Astrocyte of the hippocampus (primary cell): Measurements from ENCODE around the gene LMNA.

Experiments
- DNase-seq: peaks from one replicate; pipeline ENCODE4 v3.0.0; 2011; ENCODE audit warnings: low read depth, low spot score

The LMNA gene

DNA sequence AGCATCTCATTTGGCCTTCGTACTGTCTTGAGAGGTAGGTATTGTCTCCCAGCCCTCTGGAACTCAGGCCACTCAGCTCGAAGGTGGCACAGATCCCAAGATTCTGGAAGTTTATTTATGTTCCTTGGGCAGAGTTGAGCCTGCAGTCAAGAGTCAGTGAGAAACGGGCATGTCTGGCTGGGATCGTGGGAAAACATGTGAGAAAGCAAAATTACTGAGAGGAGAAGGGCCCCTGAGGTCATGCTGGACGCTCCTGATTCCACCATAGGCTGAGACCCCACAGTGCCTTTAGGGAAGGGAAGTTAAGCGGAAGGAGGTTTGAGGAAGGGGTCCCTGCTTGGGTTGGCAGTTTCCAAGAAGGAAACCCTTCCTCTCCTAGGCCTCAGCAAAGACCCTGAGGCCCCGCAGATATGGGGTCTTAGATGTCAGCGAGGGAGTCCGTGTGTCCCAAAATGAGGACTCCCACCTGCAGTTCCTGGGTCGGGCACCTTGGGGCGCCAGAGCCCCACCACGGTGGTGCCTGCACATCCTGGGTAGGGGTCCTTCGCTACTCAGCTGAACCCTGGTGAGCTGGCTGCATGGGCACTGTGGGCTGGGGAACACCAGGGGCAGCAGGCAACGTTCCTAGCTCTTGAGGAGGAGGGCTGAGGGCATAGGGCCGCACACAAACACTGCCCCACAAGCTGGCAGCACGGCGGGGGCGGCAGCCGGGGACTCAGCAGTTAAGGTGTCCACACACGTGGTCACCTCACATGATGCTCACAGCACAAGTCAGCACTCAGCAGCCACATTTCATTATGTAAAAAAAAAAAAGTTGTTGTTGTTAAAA, 26.6 kb downstream of the LMNA start:
- DNase-seq = no peak

DNA sequence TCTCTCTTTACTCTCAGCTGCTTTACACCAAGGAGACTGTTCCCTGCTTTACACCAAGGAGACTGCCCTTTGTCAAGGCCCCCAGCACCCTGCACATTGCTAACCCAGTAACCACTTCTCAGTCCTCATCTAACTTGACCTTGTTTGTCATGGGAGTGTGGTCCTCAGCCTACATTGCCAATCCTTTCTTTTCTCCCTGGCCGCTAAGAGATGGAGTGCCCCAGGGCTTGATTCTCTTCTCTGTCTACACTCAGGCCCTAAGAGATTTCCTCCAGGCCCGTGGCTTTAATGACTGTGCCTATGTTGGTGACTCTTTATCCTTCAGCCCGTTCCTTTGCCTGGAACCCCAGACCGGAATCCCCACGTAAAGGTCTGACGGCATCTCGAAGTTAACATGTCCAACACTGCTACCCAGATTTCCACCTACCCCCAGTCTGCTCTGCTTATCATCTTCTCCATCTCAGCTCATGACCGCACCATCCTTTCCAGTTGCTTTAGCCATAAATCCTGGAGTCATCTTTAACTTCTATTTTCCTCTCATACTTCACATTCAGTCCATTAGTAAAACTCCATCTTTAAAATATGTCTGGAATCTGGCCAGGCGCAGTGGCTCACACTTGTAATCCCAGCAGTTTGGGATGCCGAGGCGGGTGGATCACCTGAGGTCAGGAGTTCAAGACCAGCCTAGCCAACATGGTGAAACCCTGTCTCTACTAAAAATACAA, 29.4 kb downstream of the LMNA start:
- DNase-seq = no peak

DNA sequence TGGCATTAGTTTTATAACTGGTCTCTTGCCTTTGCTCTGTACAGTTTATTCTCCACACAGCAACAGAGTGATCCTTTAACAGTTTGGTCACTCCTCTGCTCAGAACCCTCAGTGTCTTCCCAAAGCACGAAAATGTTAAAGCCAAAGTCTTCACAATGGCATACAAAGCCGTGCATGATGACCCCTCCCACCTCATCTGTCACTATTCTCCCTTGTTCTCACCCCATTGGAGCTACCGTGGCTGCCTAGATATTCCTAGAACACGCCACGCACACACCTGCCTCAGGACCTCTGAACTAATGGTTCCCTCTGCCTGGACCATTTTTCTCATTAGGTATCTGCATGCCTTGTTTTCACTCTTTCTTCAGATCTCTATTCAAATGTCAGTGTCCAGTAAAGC, 30.2 kb downstream of the LMNA start:
- no peak for DNase-seq

DNA sequence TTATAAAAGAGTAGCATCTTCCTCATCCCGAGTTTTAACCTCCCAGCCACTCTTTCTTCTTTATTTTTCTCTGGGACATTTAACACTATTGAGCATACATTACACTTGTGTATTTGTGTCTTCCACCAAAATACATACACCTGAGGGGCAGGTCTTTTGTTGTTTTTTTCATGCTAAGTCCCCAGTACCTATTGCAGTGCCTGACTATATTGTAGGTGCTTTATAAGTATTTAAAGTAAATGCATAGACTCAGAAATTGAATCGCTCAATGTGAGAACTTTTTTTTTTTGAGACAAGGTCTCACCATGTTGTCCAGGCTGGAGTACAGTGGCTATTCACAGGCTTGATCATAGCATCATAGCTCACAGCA, 31.1 kb downstream of the LMNA start:
- DNase-seq = no peak

DNA sequence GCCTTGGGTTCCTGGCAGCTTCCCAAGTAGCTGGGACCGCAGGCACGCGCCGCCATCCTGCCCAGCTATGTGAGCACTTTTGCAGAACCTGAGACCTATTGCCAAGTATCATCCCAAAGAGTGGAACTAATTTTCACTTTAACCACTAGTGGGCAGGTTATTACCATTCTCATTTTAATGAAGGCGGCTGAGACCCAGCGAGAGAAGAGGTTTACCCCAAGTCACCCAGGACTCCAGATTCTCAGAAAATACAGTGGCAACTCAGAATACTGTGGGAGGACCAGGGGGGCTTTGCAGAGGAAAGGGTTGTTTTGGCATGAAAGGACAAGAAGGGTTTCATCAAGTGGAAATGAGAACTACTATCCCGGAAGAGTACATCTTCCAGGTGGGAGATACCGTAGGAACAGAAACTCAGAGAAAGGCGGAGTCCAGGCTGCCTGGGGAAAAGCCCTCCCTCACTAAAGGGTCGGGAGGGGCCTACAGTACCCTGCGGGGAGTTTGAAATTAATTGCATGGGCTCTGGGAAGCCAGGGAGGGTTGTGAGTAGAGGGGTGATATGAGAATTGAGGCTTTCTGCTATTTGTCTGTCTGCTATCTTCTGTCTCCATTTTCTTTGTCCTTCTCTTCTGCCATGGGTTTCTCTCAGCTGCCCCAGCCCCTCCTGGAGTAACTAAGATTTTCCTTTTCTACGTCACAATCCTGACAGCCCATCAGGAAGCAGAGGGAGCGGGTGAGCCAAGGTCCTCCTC, 31.7 kb downstream of the LMNA start:
- DNase-seq = peak; percentile 99

DNA sequence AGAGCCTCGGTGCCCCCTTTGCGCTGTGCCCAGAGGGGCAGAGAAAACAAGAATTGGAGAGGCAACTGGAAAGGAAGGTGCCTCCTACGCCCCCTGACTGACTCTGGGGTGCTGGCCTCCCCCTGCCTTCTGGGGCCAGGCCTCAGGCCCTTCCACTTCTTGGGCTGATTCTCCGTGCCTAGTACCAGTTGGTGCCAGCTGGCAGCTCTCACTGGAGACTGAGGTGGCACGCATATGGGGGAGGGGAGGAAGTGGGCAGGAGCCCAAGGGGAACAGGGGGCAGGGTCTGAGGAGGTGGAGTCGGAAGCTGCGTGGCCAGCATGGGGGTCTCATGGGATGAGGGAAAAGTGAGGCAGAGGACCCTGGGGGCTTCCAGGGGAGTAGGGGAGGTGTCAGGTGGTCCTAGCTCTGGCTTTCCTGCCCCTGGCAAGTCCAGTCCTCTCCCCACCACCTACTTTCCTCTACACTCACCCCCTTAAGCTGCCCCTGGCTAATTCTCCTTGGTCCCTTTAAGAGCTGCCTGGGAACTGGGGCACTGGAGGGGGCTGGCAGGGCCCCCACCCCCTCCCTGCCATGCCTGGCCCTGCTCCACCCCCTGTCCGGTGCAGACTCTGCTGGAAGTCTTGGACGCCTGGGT, 32.4 kb downstream of the LMNA start:
- DNase-seq = peak; percentile 62

DNA sequence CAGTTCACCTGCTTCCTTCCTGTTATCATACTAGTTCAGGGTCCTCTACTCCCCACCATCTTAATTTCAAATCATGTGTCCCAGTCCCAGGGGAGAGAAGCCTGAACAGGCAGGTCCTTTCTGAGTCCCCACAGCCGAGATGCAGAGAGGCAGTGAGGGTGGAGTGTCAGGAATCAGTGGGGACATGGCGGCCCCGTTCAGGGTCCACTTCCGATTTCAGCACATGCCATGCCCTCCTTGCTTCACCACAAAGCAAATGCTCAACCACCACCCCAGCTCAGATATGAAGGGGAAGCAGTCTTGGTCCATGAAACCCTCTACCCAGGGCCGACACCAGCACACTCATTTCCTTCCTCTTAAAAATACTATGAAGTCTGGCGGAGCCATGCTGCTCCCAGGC, 33.7 kb downstream of the LMNA start:
- DNase-seq = no peak

DNA sequence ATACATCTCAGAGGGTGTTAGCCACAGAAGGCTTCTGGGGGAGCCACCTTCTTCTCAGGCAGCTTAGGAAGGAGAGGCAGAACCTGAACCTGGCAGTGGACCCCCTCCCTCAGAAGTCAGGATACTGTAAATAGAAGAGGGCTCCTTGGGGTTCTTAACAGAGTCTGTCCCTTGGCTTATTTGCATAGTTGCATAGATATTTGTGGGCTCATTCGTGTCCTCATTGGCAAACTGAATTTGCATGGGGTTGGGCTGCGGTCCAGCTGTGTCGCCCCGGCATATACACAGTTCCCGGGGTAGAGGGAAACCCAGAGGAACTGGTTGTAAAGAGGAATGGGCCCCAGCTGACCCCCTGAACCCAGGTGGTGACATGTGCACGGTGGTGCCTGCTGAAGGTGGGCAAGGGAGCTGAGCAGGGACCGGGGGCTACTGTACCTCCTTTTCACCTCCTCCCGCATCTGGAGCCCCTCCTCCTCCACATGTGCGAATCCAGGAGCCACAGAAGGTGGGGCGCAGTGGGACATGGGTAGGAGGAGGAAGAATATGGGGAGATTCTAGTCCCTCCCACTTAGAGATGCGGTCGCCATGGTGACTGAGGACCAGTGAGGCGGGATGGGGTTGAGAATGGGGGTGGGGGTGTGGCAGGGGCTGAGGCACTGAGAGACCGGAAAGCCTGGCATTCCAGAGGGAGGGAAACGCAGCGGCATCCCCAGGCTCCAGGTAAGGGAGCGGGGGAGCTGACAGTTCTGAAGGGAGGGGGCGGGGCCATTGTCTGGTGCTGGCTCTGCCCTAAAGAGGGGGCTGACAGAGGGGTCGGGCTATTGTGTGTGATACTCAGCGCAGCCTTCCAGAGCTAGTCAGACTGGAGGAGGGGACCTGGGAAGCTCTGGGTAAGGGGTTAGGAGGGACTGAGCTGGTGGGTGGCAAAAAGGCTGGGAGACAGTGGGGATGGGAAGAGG, 35.1 kb downstream of the LMNA start:
- no peak for DNase-seq

DNA sequence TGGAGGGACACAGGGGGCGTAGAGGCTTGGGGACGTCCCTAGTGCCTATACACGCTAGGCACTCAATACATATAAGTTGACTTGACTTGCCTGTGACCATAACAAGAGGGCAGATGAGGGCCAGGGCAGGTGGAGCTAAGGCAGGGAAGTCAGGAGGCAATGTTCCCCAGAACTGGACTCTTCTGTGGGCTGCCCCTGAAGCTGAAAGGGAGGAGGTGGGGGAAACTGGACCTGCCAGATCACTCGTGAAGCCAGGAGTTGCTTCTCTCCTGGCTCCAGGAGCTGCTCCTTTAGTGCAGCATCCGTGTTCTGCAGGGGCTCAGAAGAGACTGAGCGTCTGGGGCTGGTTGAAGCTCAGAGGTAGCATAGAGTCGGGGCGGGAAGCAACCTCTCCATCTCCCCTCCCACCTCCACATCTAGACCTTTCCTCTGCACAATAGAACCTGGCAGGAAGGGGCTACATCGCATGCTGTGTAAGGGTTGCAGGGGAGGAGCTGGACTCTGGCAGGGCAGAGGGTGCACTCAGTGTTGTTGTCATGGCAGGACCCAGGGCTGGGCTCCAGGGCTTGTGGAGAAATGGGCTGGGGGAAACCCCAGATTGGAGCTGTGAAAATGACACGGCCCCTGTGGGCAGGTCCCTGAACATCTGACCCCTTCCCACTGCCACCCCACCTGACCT, 36.0 kb downstream of the LMNA start:
- DNase-seq = no peak

DNA sequence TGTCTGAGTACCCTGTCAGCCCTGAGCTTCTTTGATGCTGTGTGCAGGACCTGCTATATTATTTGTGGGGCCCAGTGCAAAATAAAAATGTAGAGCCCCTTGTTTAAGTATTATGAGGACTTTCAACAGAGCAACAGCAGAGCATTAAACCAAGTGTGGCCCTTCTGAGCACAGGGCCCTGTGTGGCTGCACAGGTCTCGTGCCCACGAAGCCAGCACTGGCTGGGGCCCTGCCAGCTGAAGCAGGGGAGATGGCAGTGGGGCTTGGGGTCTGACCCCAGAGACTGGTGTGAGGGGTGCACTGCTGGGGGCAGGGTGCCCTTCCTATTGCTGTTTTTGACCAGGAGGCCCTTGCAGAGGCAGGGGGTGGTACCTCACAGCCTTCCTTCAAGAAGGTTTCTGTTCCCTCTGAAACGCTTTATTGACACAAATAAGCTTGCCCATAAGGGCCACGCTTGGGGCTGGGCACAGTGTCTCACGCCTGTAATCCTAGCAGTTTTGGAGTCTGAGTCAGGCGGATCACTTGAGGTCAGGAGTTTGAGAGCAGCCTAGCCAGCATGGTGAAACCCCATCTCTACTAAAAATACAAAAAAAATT, 36.7 kb downstream of the LMNA start:
- DNase-seq = no peak

DNA sequence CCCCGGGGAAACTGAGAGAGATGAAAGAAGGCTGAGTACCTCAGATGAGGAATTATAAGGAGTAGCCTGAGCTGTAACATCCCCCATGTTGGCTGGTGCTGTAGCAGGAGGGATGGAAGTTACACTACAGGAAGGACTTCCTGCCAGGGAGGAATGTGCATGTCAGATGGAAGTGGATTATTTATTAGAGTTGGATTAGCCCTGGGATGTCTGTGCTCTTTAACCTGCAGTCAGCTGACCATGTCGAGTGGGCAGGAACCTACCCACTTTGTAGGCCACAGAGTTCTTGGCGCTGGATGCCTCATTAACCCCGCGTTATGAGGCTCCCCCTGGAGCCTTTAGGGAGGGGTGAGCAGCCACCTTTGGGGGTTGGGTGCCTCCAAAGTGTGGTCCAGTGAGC, 38.1 kb downstream of the LMNA start:
- DNase-seq = no peak

DNA sequence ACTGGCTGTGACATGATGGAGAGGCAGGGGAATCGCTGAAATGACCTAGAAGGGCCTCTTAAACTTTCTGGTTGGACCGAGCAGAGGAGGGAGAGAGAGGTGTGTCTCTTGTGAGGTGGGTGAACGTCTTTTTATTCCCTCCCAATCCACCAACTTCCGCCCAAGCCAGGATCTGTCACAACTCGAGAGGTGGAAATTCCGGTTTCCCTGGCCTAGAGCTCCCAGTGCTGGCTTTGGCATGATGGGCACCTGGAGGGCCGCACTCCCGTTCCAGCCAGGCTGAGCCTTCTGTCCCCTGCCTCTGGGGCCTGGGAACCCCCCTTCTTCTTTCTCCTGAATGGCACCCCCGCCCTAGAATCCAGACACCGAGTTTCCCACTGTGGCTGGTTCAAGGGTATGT, 38.9 kb downstream of the LMNA start, which contains the start of gene SEMA4A:
SEMA4A (plus strand) TSS at position 224 of the 400 bp plus-strand sequence. CDS start 994 bp downstream, outside the sequence.
- DNase-seq = no peak

DNA sequence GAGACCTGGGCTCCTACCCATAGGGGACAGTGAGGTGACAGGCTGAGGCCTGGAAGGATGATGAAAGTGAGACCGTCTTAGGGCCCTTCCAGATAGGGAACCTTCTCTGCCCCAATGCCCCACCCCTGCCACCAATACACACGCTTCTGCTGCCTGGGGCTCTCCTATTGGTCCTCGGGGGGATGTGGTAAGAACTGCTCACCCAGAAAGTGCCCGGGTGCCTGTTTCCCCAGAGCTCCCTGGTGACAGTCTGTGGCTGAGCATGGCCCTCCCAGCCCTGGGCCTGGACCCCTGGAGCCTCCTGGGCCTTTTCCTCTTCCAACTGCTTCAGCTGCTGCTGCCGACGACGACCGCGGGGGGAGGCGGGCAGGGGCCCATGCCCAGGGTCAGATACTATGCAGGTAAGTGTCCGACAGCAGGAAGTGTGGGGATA, 39.8 kb downstream of the LMNA start:
- no peak for DNase-seq

DNA sequence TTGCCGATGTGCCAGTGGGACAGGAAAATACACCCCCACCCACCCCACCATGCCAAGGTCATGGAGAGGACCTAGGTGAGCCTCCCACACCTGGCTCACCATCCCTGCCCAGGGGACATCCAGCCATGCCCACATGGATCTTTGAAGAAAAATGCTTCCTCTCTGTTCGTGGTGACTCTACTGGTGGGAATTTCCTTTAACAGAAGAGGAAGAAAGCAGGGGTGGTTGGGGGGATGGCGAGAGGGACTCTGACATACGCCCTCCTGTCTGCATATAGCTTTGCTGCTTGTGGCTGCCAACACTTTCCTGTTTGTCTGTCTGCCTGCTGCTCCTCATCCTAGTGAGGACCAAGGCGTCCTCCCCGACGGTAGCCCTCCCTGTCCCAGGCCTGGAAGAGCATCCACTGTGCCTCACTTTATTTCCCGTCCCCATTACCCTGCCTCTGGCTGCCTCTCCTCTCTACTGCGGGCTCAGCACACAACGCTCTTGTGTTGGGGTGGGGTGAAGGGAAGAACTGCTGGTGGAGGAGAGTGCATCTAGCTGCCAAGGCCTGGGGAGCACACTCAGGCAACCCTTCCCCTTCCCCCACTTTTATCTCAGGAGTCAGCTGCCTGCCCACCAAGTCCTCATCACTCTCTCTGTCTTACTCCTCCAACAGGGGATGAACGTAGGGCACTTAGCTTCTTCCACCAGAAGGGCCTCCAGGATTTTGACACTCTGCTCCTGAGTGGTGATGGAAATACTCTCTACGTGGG, 41.4 kb downstream of the LMNA start:
- DNase-seq = no peak

DNA sequence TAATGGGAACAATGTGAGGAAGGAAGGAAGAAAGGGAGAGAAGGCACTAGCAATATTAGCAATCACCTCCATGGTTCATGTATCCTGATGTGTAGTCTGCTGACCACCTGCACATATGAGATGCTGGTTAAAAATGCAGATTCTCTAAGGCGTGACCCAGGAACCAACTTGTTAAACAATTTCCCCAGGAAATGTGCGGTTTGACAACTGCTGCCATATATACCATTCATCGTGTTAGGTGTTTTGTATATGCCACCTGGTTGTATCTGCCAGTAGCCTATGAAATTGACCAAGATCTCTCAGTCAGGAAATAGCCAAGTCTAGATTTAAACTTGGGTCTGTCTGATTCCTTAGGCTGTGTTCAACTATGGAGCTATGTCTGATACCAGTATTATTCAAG, 43.0 kb downstream of the LMNA start:
- no peak for DNase-seq

DNA sequence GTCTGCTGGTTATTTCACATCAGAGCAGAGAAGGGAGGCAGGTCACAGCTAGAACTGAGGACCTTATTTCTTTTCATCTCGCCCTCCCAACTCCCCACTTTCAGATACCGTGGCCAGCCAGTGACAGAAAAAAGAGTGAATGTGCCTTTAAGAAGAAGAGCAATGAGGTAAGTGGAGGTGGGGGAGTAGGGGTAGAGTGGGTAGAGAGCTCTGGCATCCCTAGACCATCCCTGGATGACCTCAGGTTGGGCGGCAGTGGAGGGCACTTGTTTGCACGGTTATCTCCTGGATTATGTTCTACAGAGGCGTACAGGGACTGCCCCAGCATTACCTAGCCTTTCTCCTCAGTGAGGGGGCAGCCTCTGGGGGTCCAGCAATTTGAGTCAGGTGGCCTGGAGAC, 43.5 kb downstream of the LMNA start:
- DNase-seq = no peak

DNA sequence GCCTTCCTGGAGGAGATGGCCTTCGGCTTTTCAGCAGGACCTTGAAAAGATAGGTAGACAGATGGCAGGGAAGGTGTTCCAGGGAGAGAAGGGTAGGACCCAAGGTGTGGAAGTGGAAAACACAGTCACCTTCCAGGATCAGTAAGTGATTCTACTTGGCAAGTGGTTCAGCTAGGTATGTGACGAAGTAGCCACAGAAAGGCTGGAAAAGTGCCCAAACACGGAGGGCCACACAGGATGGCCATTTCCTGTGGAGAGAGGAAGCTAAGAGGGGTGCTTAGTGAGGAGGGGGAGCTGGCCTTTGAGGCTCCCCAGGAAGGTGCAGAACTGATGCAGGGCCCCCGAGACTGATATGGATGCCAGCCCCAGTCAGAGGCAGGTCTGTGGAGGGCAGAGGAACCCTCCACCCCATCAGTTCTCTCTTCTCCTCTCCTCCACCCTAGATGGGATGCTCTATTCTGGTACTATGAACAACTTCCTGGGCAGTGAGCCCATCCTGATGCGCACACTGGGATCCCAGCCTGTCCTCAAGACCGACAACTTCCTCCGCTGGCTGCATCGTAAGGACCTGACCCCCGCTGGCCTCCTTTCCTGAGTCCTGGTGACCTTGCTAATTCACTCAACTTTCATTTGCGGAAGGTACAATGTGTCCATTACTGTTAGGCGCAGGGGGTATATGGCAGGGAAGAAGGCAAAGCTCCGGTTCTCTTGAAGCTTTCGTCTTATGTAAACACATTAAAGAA, 45.7 kb downstream of the LMNA start:
- DNase-seq = no peak

DNA sequence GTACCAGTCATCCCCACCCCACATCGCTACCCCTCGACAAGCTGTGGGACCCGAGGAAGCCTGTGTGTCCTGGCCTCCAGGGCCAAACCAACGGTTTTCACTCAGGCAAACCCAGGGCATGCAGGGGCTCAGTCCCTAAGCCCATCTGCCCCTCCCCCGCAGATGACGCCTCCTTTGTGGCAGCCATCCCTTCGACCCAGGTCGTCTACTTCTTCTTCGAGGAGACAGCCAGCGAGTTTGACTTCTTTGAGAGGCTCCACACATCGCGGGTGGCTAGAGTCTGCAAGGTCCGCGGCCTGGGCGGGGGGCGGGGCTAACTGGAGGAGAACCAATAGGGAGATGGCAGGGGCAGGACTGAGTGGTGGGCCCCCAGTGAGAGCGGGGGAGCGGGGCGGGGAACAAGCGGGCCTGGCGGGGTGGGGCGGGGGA, 46.2 kb downstream of the LMNA start:
- peak; percentile 85 for DNase-seq
